AG09319 (cell line): Measurements from ENCODE around the gene CXCL3.

Experiments
- DNase-seq: peaks from one replicate; pipeline ENCODE4 v3.0.0-alpha.2; 2010; ENCODE audit warnings: low read depth; ENCODE audit errors: extremely low read depth
- CTCF ChIP-seq: IDR thresholded peaks from 2 replicates; pipeline ENCODE4 v1.5.1; 2011; ENCODE audit warnings: low read depth, mild to moderate bottlenecking, inconsistent platforms, low read length, moderate library complexity

CXCL3 gene

GRCh38 chr4:74073358-74073757 is 34.9 kb upstream of the CXCL3 start:
- no peak for DNase-seq
- no peak for TF ChIP-seq CTCF

- TF ChIP-seq CTCF: no peak
- no peak for DNase-seq
Observed at GRCh38 chr4:74072739-74073138, 34.2 kb upstream of the CXCL3 start.

GRCh38 chr4:74067586-74067985 is 29.1 kb upstream of the CXCL3 start:
- no peak for DNase-seq
- no peak for TF ChIP-seq CTCF

GRCh38 chr4:74066232-74066631 is 27.7 kb upstream of the CXCL3 start:
- no peak for DNase-seq
- no peak for TF ChIP-seq CTCF

- no peak for TF ChIP-seq CTCF
- no peak for DNase-seq
Observed at GRCh38 chr4:74065115-74065642, 26.7 kb upstream of the CXCL3 start.

- TF ChIP-seq CTCF: no peak
- DNase-seq: no peak
Observed at GRCh38 chr4:74063859-74064258, 25.4 kb upstream of the CXCL3 start.

GRCh38 chr4:74062953-74063352 is 24.5 kb upstream of the CXCL3 start:
- no peak for TF ChIP-seq CTCF
- DNase-seq: no peak
